Measurements from ENCODE around the gene TIAM2. TPM values are rescaled to one million over a fixed set of nuclear protein-coding genes. Genes with fewer than 3 reads are reported as not detected.

Gene TIAM2
- total and polyA plus RNA-seq, 10 donors: 4.3 to 21.9 (median 12.9) TPM

GRCh38 chr6:155174576-155175211, 179.6 kb downstream of the TIAM2 start:
- WGBS, 5 donors: 42 to 52% (median 45%) methylated on average over 12 of the region's 12 CpGs
- intact Hi-C loops (cut with DNase I; ENCODE audit: low total_unique reads): loop anchor here (5.0 to 10.0 kb wide), 3 partner anchors 242 to 500 kb away; no protein-coding TSS in a partner anchor
- TF ChIP-seq, protein P1, sequence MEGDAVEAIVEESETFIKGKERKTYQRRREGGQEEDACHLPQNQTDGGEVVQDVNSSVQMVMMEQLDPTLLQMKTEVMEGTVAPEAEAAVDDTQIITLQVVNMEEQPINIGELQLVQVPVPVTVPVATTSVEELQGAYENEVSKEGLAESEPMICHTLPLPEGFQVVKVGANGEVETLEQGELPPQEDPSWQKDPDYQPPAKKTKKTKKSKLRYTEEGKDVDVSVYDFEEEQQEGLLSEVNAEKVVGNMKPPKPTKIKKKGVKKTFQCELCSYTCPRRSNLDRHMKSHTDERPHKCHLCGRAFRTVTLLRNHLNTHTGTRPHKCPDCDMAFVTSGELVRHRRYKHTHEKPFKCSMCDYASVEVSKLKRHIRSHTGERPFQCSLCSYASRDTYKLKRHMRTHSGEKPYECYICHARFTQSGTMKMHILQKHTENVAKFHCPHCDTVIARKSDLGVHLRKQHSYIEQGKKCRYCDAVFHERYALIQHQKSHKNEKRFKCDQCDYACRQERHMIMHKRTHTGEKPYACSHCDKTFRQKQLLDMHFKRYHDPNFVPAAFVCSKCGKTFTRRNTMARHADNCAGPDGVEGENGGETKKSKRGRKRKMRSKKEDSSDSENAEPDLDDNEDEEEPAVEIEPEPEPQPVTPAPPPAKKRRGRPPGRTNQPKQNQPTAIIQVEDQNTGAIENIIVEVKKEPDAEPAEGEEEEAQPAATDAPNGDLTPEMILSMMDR (IDR thresholded peaks at IDR 0.05 in 8 of 11, conservative IDR thresholded peaks at IDR 0.05 in 3 of 11): peak in 10 of 11 experiments; percentile 11 to 69 (median 54)
- TF ChIP-seq POLR2AphosphoS5 (IDR thresholded peaks at IDR 0.05): no peak
- TF ChIP-seq POLR2A (IDR thresholded peaks at IDR 0.05): no peak
- Histone ChIP-seq H3K27me3 (replicated peaks in 1 of 7) (no peaks in the 10 kb centered on the region), H3K4me3 (no peak overlapping the region), H3K36me3 (no peaks in the 10 kb centered on the region), H3K4me1 (peaks cover 0 to 24% (median 14%) of the 10 kb centered on the region in 6 donors), H3K27ac (no peak overlapping the region), H3K9me3 (no peaks in the 10 kb centered on the region)
- DNase-seq: no peak

DNA sequence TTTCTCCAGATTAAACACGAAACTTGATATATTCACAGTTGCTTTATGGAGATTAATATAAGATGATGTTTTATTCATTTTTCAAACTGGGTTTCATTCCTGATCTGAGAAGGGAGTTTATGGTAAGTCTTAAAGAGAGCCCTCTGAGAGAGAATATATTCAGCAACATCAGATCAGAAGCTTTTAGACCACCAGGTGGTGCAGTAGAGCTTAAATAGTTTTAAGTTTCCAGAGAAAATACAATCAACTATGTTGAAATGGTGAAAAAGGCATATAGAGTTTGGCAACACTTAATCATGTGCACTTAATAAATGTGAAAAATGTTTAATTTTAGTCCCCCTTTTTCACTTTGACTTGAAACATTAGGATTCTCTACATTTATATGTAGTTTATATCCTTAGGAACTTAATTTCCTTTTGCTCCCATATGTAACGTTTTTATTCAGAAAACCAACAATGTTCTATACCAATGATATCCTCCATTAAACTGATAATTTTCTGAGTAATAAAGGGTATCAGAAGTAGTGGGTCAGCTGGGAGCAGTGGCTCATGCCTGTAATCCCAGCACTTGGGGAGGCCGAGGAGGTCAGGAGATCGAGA, 182.3 kb downstream of the TIAM2 start:
- no peak overlapping the region for H3K4me3 ChIP-seq
- intact Hi-C loops (cut with DNase I; ENCODE audit: low total_unique reads): loop anchor here (10.0 kb wide), 2 partner anchors 313 to 503 kb away; no protein-coding TSS in a partner anchor
- DNase-seq: no peak
- H3K27me3 ChIP-seq (replicated peaks in 1 of 7): no peaks in the 10 kb centered on the region
- H3K27ac ChIP-seq: no peak overlapping the region
- no peaks in the 10 kb centered on the region for H3K36me3 ChIP-seq
- peaks cover 0 to 10% (median 4%) of the 10 kb centered on the region in 6 donors for H3K4me1 ChIP-seq
- WGBS, 5 donors: 85 to 87% (median 85%) methylated on average over 4 of the region's 4 CpGs
- no peak for TF ChIP-seq POLR2A (IDR thresholded peaks at IDR 0.05)
- TF ChIP-seq, protein P1 (IDR thresholded peaks at IDR 0.05 in 8 of 11, conservative IDR thresholded peaks at IDR 0.05 in 3 of 11): peak in 10 of 11 experiments; percentile 38 to 75 (median 64)
- no peaks in the 10 kb centered on the region for H3K9me3 ChIP-seq

DNA sequence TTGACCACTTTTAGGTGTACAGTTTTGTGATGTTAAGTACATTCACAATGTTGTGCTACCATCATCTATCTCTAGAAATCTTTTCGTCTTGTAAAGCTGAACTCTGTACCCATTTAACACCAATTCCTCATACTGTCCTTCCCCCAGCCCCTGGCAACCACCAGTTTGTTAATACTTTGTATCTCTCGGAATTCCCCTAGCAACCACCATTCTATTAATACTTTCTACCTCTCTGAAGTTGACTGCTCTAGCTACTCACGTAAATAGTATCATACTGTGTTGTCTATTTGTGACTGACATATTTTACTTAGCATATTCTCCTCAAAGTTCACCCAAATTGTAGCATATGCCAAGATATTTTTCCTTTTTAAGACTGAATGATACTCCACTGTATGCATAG, 186.4 kb downstream of the TIAM2 start:
- Histone ChIP-seq H3K4me1 (peaks cover 0 to 22% (median 10%) of the 10 kb centered on the region in 6 donors), H3K27ac (no peak overlapping the region), H3K27me3 (replicated peaks in 1 of 7) (no peaks in the 10 kb centered on the region), H3K4me3 (no peak overlapping the region), H3K36me3 (no peaks in the 10 kb centered on the region), H3K9me3 (no peaks in the 10 kb centered on the region)
- WGBS, 5 donors: 64 to 78% (median 68%) methylated on average over 3 of the region's 3 CpGs
- TF ChIP-seq POLR2A (IDR thresholded peaks at IDR 0.05): no peak
- TF ChIP-seq, protein P1 (IDR thresholded peaks at IDR 0.05 in 8 of 11, conservative IDR thresholded peaks at IDR 0.05 in 3 of 11): no peak
- TF ChIP-seq POLR2AphosphoS5 (IDR thresholded peaks at IDR 0.05): no peak
- DNase-seq: no peak
- intact Hi-C loops (cut with DNase I; ENCODE audit: low total_unique reads): no loop called here

DNA sequence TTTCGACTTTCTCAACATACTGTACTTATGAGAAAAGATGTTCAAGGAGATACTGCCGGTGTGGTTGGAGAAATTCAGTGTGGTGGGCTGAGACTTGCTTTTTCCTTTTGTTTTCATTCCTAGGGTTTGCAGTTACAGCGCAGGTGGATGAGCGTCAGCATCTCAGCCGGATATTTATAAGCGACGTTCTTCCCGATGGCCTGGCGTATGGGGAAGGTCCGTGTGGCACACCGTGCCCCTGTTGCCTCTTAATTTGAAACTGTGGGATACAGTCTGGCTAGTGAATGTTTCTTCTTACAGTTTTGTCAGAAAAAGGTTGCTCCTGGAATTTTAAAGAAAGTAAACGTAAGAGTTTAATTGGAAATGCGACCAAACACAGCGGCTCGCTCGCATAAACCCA, 187.0 kb downstream of the TIAM2 start:
- DNase-seq: no peak
- Histone ChIP-seq H3K27me3 (replicated peaks in 1 of 7) (no peaks in the 10 kb centered on the region), H3K9me3 (no peaks in the 10 kb centered on the region), H3K4me1 (peaks cover 0 to 28% (median 14%) of the 10 kb centered on the region in 6 donors), H3K36me3 (no peaks in the 10 kb centered on the region), H3K27ac (peak overlapping the region in 1 of 8 donors; percentile 52), H3K4me3 (no peak overlapping the region)
- 90 to 94% (median 91%) methylated on average over 16 of the region's 16 CpGs for WGBS, 5 donors
- no peak for TF ChIP-seq POLR2AphosphoS5 (IDR thresholded peaks at IDR 0.05)
- TF ChIP-seq, protein P1 (IDR thresholded peaks at IDR 0.05 in 8 of 11, conservative IDR thresholded peaks at IDR 0.05 in 3 of 11): no peak
- no peak for TF ChIP-seq POLR2A (IDR thresholded peaks at IDR 0.05)
- intact Hi-C loops (cut with DNase I; ENCODE audit: low total_unique reads): no loop called here

All from spleen (tissue), 11 donors.